Measurements from ENCODE around the gene SEMA3E.

DNA sequence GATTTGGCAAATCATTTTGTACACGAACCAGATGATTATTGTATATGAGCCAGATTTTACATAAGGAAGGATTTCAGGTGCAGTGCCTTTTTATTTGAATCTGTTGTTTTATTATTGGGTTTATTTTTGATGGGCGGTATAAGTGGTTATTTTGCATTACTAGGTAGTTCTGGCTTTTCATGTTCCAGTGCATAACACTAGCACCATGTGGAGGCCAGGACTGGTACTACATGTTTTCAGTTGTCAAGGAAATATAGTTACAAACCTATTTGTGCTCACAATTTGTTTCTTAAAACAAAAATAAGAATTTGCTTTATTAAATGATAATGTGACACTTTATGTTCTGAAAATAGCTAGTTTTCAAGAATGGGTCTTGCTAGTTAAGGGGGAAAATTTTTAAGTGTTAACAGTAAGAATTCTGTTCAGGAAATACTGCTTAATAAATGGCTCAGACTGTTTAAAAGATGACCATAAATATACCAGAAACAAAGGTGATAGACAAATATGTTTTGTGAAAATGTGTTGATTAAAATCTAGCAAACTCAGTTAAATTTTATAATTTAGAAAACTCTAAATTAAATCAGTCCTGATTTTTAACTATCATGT, 7.1 kb upstream of the SEMA3E start:
- TF ChIP-seq SUZ12 (IDR thresholded peaks at IDR 0.05; ENCODE audit: extremely low read depth, insufficient read depth, insufficient read length) = no peak
- no peak for TF ChIP-seq ZNF274 (IDR thresholded peaks at IDR 0.05; ENCODE audit: low read depth, low read length)
